Activated CD4-positive, alpha-beta memory T cell treated with anti-CD3 and anti-CD28 coated beads for 36 hours (primary cell): Measurements from ENCODE around the gene PNP. TPM values are rescaled to one million over a fixed set of nuclear protein-coding genes. Genes with fewer than 3 reads are reported as not detected.
A peak's percentile ranks its signal among the peaks of the same experiment; 100 is the strongest.
"Not testable (repeated sequence)": the region's sequence is repeated elsewhere in the genome, so short reads cannot be mapped to it uniquely, and the experiment has no call there.

Experiments
- CTCF ChIA-PET: fragments of 350-600 bp; sonication (Branson Sonifier 250); formaldehyde crosslinking; loops from one replicate; lab custom pipeline; 2021; ENCODE audit warnings: antibody characterized with exemption, inconsistent platforms; lab: Charles Lee
- POLR2A ChIA-PET: fragments of 350-600 bp; sonication (Branson Sonifier 250); formaldehyde crosslinking; loops from one replicate; lab custom pipeline; 2021; ENCODE audit warnings: antibody characterized with exemption; lab: Charles Lee
- DNase-seq: peaks from one replicate; pipeline ENCODE4 v3.0.0-alpha.2; 2020
- H3K27ac Mint-ChIP-seq: one replicate; pipeline ENCODE4 v1.8.0; 2021; ENCODE audit warnings: mixed read lengths
- H3K27me3 Mint-ChIP-seq: one replicate; pipeline ENCODE4 v1.8.0; 2021; ENCODE audit warnings: mixed read lengths
- H3K36me3 Mint-ChIP-seq: one replicate; pipeline ENCODE4 v1.8.0; 2021; ENCODE audit warnings: mixed read lengths
- H3K4me1 Mint-ChIP-seq: one replicate; pipeline ENCODE4 v1.8.0; 2021; ENCODE audit warnings: low read depth, mixed read lengths
- H3K4me3 Mint-ChIP-seq: one replicate; pipeline ENCODE4 v1.8.0; 2021; ENCODE audit warnings: mild to moderate bottlenecking, mixed read lengths
- H3K9me3 Mint-ChIP-seq: one replicate; pipeline ENCODE4 v1.8.0; 2021; ENCODE audit warnings: mixed read lengths
- intact Hi-C: fragments of 100-400 bp; cut with micrococcal nuclease; formaldehyde crosslinking; loops from one replicate; pipeline ENCODE4 v1.15.1; 2023
- total RNA-seq, 2 experiments: library from RNA; stranded (reverse); gene quantifications; one replicate each; pipeline ENCODE4 v1.2.3, GENCODE V29; 2021

The PNP gene
- total RNA-seq, 2 experiments from 2014 or later = 178 to 179 TPM

DNA sequence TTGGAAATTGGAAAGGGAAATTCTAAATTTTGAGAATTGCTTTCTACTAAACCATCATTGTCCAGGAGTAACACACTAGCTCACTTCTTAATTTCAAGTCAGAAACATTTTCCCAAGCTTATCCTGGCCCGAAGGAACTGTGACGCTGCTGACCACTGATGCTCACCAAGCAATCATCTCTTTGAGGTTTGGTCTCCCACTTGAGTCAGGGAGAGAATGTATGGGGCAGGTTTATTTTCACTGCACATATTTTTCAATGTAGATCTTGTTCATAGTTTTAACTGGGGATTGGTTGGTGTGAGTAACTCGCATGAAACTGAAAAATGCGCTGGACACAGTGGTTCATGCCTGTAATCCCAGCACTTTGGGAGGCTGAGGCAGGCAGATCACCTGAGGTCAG, 23.3 kb downstream of the PNP start:
- Mint-ChIP-seq H3K4me1 (peaks cover 62% of the 10 kb centered on the region), H3K9me3 (no peaks in the 10 kb centered on the region), H3K27me3 (no peaks in the 10 kb centered on the region), H3K36me3 (no peaks in the 10 kb centered on the region), H3K27ac (no peak overlapping the region), H3K4me3 (no peak overlapping the region)
- DNase-seq = no peak
- intact Hi-C loops = loop anchor here (5.0 kb wide), 2 partner anchors 120 to 190 kb away; partner anchors contain the start of gene RNASE4
- CTCF ChIA-PET = no interaction called here
- POLR2A ChIA-PET = interaction anchor here (1.5 kb wide), 1 partner anchor 22 kb away, joined by 5 read pairs; no protein-coding TSS in a partner anchor

DNA sequence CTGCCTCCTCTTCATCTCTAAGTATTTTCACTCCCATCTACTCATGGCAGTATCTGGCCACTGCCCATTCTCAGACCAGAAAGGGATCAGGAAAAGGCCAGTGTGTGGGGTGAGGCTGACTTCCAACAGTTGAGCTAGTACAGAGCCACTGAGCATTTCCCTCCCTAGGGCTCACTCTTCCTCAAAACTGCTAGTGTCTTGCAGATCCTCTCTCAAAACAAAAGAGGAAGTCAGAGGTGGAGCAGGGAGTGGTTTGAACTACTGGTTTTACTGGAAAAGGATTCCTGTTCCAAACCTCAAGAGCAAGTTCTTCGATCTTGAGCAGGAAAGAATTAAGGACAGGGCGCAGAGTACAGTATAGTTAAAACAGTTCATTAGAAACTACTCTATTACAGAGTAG, 24.4 kb downstream of the PNP start:
- H3K27ac Mint-ChIP-seq = no peak overlapping the region
- H3K9me3 Mint-ChIP-seq = no peaks in the 10 kb centered on the region
- peaks cover 55% of the 10 kb centered on the region for H3K4me1 Mint-ChIP-seq
- no peaks in the 10 kb centered on the region for H3K36me3 Mint-ChIP-seq
- DNase-seq = no peak
- ChIA-PET POLR2A (interaction anchor here (2.5 kb wide), 1 partner anchor 24 kb away, joined by 5 read pairs; no protein-coding TSS in a partner anchor), CTCF (interaction anchor here (0.6 kb wide), 1 partner anchor 285 kb away, joined by 3 read pairs; no protein-coding TSS in a partner anchor)
- intact Hi-C loops = loop anchor here (5.0 kb wide), 2 partner anchors 119 to 189 kb away; partner anchors contain the start of gene RNASE4
- no peak overlapping the region for H3K4me3 Mint-ChIP-seq
- no peaks in the 10 kb centered on the region for H3K27me3 Mint-ChIP-seq

DNA sequence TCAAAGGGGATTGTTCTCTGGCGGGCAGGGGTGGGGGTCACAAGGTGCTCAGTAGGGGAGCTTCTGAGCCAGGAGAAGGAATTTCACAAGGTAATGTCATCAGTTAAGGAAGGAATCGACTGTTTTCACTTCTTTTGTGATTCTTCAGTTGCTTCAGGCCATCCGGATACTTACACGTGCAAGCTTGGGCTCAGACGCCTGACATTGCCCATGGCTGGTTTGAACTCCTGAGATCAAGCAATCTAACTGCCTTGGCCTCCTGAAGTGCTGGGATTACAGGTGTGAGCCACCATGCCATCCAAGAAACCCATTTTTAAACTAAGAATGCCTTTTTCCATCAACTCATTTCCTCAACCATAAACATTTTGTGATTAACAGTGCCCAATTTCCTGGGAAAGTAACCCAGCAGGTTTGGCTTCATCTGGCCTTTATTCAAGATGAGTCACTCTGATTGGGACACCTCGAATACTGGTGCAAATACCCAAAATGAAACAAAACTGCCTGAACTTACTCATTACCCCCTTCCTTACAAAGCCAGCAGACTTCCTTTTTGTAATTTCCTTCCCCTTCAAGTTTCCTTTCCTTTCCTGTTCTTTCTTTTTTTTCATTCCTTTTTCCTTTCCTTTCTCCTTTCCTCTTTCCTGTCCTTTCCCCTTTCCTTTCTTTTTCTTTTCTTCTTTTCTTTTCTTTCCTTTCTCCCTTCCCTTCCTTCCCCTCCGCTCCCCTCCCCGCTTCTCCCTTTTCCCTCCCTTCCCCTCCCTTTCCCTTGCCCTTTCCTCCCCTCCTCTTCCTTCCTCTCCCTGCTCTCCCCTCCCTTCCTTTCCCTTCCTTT, 25.9 kb downstream of the PNP start:
- Mint-ChIP-seq H3K27ac (peak overlapping the region; percentile 35), H3K4me1 (peaks cover 45% of the 10 kb centered on the region), H3K9me3 (no peaks in the 10 kb centered on the region), H3K36me3 (no peaks in the 10 kb centered on the region), H3K4me3 (no peak overlapping the region), H3K27me3 (no peaks in the 10 kb centered on the region)
- no peak for DNase-seq
- intact Hi-C loops = loop anchor here (1.0 to 5.0 kb wide), 3 partner anchors 25 to 187 kb away; partner anchors contain the start of gene RNASE4
- CTCF ChIA-PET = interaction anchor here (1.1 to 1.4 kb wide), 2 partner anchors 8 to 18 kb away, joined by 3 read pairs; no protein-coding TSS in a partner anchor
- POLR2A ChIA-PET = interaction anchor here (2.5 kb wide), 1 partner anchor 25 kb away, joined by 5 read pairs; no protein-coding TSS in a partner anchor

DNA sequence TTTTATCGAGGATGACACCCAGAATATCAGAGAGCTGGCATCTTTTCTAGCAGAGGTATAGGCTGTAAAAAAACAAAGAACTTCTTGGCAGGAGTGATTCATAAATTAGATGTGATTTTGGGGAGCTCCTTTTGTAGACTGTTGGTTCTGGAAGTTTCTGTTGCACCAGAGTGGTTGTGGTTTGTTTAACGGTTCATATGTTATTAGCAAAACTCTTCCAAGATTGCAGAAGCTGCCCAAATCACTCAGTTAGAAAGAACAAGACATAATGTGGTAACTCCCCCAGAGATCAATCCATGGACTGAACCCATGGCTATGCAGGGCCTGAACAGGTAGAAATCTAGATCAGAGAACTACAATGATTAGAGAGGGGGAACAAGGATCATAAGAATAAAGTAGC, 29.4 kb downstream of the PNP start:
- H3K4me3 Mint-ChIP-seq = no peak overlapping the region
- H3K27me3 Mint-ChIP-seq = no peaks in the 10 kb centered on the region
- peak overlapping the region; percentile 5 for H3K27ac Mint-ChIP-seq
- POLR2A ChIA-PET = no interaction called here
- no peak for DNase-seq
- intact Hi-C loops = no loop called here
- CTCF ChIA-PET = no interaction called here
- H3K4me1 Mint-ChIP-seq = peaks cover 22% of the 10 kb centered on the region
- H3K9me3 Mint-ChIP-seq = no peaks in the 10 kb centered on the region
- H3K36me3 Mint-ChIP-seq = no peaks in the 10 kb centered on the region

DNA sequence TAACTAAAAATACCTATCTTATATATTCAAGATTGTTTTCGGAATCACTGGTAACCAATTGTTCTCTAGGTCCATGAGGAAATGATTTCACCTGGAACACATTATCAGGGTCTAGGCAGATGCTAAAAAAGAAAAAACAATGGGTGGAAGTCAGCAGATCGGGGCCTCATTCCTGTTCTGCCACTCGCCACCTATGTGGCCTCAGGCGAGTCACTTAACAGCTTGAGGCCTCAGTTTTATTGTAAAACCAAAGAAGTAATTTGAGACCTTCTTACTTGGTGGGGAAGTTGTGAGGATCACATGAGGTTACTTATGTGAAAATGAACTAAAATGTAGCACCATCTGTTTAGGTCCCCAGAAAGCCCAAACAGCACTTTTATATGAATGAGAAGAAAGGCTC, 29.9 kb downstream of the PNP start:
- ChIA-PET POLR2A (no interaction called here), CTCF (no interaction called here)
- no peak overlapping the region for H3K27ac Mint-ChIP-seq

DNA sequence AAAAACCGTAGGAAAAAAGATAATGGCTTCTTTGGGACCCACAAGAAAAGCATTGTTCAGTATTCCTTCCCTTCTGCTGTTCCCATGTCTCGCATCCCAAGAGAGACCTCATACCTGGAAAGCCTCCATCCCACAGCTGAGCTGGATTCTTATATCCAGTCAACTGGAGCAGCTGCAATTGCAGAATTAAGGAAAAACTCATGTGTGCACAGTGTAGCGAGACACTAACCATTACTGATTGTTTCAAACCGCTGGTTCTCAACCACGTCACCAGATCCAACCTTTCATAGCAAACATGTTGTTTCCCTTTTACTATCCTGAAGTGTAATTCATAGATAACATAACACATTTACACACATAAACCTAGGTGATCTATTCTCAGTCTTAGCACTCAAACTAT, 30.7 kb downstream of the PNP start:
- POLR2A ChIA-PET = no interaction called here
- no peak for DNase-seq
- H3K27me3 Mint-ChIP-seq = peaks cover 2% of the 10 kb centered on the region
- CTCF ChIA-PET = no interaction called here
- peaks cover 16% of the 10 kb centered on the region for H3K4me1 Mint-ChIP-seq
- no peaks in the 10 kb centered on the region for H3K9me3 Mint-ChIP-seq
- no peaks in the 10 kb centered on the region for H3K36me3 Mint-ChIP-seq
- H3K27ac Mint-ChIP-seq = no peak overlapping the region
- intact Hi-C loops = no loop called here
- H3K4me3 Mint-ChIP-seq = no peak overlapping the region

More for the DNA sequence above, 29.9 kb downstream of the PNP start:
- H3K4me3 Mint-ChIP-seq = no peak overlapping the region
- H3K27me3 Mint-ChIP-seq = no peaks in the 10 kb centered on the region
- no peaks in the 10 kb centered on the region for H3K9me3 Mint-ChIP-seq
- H3K36me3 Mint-ChIP-seq = no peaks in the 10 kb centered on the region
- intact Hi-C loops = no loop called here
- peaks cover 19% of the 10 kb centered on the region for H3K4me1 Mint-ChIP-seq
- no peak for DNase-seq

DNA sequence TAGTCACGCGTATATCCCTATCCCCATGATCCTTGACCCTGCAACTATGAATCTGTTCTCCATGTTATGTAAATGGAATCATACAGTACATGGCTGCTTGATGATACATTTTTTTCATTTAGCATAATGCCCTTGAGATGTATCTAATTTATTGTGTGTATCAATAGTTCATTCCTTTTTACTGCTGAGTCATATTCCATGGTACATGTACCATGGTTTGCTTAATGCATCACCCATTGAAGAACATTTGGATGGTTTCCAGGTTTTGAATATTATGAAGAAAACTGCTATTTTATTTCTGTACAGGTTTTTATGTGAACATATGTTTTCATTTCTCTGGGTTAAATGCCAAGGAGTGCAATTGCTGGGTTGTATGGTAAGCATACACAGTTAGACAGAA, 32.1 kb downstream of the PNP start:
- no peak overlapping the region for H3K4me3 Mint-ChIP-seq

DNA sequence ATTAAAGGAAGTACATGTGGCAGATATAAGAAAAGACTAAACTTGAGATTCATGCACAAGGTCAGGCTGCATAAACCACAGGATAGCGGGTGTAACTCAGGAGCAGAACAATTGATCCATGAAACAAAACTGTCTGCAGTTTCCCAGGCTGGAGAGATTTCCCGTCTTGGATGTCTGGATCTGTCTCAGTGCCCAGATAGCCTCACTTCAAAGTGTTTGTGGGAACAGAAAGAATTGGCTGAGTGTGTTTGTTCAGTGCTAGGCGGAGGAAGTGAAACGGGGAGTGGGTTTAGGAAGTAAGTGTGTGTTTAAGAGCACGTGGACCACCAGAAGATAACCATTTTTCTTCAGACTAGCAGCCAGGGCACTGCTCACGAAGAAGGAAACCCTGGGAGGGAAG, 34.7 kb downstream of the PNP start:
- CTCF ChIA-PET = no interaction called here
- POLR2A ChIA-PET = no interaction called here
- Mint-ChIP-seq H3K36me3 (no peaks in the 10 kb centered on the region), H3K4me3 (no peak overlapping the region), H3K9me3 (no peaks in the 10 kb centered on the region), H3K27me3 (peaks cover 2% of the 10 kb centered on the region), H3K4me1 (no peaks in the 10 kb centered on the region), H3K27ac (no peak overlapping the region)
- no peak for DNase-seq
- intact Hi-C loops = no loop called here

More for the DNA sequence above, 32.1 kb downstream of the PNP start:
- intact Hi-C loops = no loop called here
- POLR2A ChIA-PET = no interaction called here
- H3K27me3 Mint-ChIP-seq = peaks cover 2% of the 10 kb centered on the region
- H3K9me3 Mint-ChIP-seq = no peaks in the 10 kb centered on the region
- H3K27ac Mint-ChIP-seq = no peak overlapping the region
- H3K36me3 Mint-ChIP-seq = no peaks in the 10 kb centered on the region
- peaks cover 4% of the 10 kb centered on the region for H3K4me1 Mint-ChIP-seq
- DNase-seq = no peak
- CTCF ChIA-PET = no interaction called here

DNA sequence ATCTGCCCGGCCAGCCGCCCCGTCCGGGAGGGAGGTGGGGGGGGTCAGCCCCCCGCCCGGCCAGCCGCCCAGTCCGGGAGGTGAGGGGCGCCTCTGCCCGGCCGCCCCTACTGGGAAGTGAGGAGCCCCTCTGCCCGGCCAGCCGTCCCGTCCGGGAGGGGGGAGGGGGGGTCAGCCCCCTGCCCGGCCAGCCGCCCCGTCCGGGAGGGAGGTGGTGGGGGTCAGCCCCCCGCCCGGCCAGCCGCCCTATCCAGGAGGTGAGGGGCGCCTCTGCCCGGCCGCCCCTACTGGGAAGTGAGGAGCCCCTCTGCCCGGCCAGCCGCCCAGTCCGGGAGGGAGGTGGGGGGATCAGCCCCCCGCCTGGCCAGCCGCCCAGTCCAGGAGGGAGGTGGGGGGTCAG, 37.1 kb downstream of the PNP start:
- H3K36me3 Mint-ChIP-seq, H3K4me3 Mint-ChIP-seq, POLR2A ChIA-PET, H3K27ac Mint-ChIP-seq, DNase-seq, H3K27me3 Mint-ChIP-seq, intact Hi-C loops, H3K9me3 Mint-ChIP-seq, H3K4me1 Mint-ChIP-seq, CTCF ChIA-PET: not testable (repeated sequence)

DNA sequence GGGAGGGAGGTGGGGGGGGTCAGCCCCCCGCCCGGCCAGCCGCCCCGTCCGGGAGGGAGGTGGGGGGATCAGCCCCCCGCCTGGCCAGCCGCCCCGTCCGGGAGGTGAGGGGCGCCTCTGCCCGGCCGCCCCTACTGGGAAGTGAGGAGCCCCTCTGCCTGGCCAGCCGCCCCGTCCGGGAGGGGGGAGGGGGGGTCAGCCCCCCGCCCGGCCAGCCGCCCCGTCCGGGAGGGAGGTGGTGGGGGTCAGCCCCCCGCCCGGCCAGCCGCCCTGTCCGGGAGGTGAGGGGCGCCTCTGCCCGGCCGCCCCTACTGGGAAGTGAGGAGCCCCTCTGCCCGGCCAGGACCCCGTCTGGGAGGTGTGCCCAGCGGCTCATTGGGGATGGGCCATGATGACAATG, 37.5 kb downstream of the PNP start:
- not testable (repeated sequence) for H3K27ac Mint-ChIP-seq

DNA sequence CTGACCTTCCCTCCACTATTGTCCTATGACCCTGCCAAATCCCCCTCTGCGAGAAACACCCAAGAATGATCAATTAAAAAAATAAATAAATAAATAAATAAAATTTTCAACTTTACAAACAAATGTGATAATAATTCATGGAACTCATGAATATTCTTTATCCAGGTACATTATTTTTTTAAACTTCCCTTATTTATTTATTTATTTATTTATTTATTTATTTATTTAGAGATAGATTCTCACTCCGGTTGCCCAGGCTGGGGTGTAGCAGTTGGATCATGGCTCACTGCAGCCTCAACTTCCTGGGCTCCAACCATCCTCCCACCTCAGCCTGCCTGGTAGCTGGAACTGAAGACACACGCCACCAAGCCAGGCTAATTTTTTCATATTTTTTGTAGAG, 38.3 kb downstream of the PNP start:
- H3K4me3 Mint-ChIP-seq, CTCF ChIA-PET, POLR2A ChIA-PET, H3K27ac Mint-ChIP-seq, H3K27me3 Mint-ChIP-seq, intact Hi-C loops, DNase-seq, H3K9me3 Mint-ChIP-seq, H3K4me1 Mint-ChIP-seq, H3K36me3 Mint-ChIP-seq: not testable (repeated sequence)

More for the DNA sequence above, 37.5 kb downstream of the PNP start:
- H3K4me3 Mint-ChIP-seq, H3K9me3 Mint-ChIP-seq, CTCF ChIA-PET, H3K36me3 Mint-ChIP-seq, DNase-seq, H3K4me1 Mint-ChIP-seq, intact Hi-C loops, POLR2A ChIA-PET, H3K27me3 Mint-ChIP-seq: not testable (repeated sequence)

DNA sequence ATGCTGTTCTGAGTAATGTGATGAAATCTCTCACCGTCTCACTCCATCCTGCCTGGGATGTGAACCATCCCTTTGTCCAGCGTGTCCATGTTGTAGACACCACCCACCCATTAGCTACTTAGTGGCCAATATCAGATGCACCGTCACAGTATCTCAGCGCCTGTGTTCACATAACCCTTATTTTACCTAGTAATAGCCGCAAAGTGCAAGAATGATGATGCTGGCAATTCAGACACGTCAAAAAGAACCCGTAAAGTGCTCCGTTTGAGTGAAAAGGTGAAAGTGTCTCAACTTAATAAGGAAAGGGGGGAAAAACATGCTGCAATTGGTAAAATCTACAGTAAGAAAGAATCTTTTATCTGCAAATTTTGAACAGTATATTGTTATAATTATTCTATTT, 39.2 kb downstream of the PNP start:
- CTCF ChIA-PET = no interaction called here
- no peak for DNase-seq
- no peaks in the 10 kb centered on the region for H3K4me1 Mint-ChIP-seq

More for the DNA sequence above, 39.2 kb downstream of the PNP start:
- Mint-ChIP-seq H3K9me3 (no peaks in the 10 kb centered on the region), H3K27ac (no peak overlapping the region), H3K4me3 (no peak overlapping the region), H3K36me3 (no peaks in the 10 kb centered on the region), H3K27me3 (peaks cover 2% of the 10 kb centered on the region)
- POLR2A ChIA-PET = no interaction called here
- intact Hi-C loops = no loop called here
